ENCODE data around the gene TSBP1.
"Not testable (repeated sequence)": the region's sequence is repeated elsewhere in the genome, so short reads cannot be mapped to it uniquely, and the experiment has no call there.

The TSBP1 gene

GRCh38 chr6:32288426-32288825 lies 83.3 kb downstream of the TSBP1 start:
- DNase-seq (ENCODE audit: low read depth in 2 of 2), result no peak

- not testable (repeated sequence) for DNase-seq (ENCODE audit: low read depth in 2 of 2)
Measured at GRCh38 chr6:32273801-32274577, 97.7 kb downstream of the TSBP1 start.

GRCh38 chr6:32271429-32271828 lies 100.3 kb downstream of the TSBP1 start:
- DNase-seq (ENCODE audit: low read depth in 2 of 2), result no peak

- not testable (repeated sequence) for DNase-seq (ENCODE audit: low read depth in 2 of 2)
Measured at GRCh38 chr6:32268459-32268858, 103.2 kb downstream of the TSBP1 start.

GRCh38 chr6:32267035-32267434 lies 104.7 kb downstream of the TSBP1 start:
- DNase-seq (ENCODE audit: low read depth in 2 of 2), result no peak

DNA sequence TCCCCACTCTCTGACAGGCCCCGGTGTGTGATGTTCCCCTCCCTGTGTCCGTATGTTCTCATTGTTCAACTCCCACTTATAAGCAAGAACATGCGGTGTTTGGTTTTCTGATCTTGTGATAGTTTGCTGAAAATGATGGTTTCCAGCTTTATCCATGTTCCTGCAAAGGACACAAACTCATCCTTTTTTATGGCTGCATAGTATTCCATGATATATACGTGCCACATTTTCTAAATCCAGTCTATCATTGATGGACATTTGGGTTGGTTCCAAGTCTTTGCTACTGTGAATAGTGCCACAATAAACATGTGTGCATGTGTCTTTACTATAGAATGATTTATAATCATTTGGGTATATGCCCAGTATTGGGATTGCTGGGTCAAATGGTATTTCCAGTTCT lies 114.4 kb downstream of the TSBP1 start:
- not testable (repeated sequence) for DNase-seq (ENCODE audit: low read depth in 2 of 2)

DNA sequence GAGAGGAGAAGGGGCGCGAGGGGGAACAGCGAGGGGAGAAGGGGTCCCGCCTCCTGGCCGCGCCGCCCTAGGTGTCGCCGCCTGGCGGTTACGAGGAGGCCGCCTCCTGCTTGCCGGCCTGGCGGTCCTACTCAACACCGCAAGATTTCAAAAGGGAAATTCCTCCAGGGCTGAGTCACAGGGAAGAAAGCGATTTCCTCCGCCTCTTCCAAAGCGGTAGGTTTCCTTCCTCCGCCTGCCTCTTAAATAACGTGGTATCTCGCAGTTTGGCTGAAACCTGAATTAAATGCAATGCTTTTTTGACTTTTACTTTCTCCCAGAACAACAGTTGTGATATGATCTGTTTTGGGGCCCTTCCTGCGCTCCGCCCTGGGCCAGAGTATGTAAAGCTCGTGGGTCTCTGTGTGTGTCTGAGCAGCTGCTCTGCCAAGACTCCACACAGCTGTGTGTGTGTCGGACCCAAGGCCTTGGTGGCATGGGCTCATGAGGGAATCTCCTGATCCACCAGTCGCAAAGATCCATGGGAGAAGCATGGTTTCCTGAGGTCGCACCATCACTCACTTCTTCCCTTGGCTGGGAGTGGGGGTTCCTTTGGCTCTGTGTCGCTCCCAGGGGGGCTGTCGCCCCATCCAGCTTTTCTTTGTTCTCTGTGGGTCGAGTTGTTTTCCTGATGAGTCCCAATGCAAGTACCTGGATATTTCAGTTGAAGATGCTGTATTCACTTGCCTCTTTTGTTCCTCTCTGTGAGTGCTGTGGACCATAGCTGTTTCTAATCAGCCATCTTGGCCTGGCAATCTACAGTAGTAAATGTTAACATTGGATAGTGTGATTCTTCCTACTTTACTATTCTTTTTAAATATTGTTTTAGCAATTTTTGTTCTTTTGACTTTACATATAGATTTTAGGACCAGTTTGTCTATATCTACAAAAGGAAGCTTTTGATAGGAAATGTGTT lies 116.2 kb downstream of the TSBP1 start:
- DNase-seq (ENCODE audit: low read depth in 2 of 2), result peak; percentile 52 to 67

DNA sequence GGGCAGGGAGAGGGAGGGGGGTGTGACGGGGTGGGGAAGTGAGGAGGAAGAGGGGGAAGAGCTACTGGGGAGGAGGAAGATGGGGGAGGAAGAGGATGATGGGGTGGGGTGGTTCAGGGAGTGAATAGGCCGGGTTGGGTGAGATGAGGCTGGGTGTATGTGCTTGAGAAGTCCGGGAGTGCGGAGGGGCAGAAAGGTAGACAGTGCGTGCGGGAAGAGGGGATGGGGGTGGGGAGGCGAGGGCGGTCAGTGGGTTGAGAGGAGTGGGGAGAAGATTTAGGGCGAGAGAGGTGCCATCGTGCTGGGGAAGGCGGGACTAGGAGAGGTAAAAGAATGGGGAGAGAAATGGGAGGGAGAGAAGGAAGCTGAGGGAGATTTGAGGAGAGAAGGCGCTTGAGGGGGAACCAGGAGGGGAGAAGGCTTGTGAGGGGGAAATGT lies 116.9 kb downstream of the TSBP1 start:
- no peak for DNase-seq (ENCODE audit: low read depth in 2 of 2)

- DNase-seq (ENCODE audit: low read depth in 2 of 2), result no peak
Measured at GRCh38 chr6:32252331-32253009, 119.2 kb downstream of the TSBP1 start.

DNA sequence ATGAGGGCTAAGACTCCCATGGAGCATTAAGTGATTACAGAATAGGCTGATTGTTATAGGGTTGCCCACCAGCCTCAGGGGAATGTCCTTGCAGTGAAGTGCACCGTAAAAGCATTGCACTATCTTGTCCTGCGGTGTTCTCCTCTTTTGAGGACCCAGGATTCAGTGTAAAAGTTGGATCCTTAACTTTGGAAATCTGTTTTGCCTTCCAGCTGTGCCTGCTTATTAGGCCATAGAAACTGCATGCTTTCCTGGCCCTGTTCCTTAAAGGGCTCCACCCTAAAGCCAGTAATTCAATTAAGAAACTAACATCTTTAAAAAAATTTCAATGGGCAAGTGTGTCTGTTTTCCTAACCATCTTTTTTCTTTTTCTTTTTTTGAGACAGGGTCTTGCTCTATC lies 122.4 kb downstream of the TSBP1 start:
- no peak for DNase-seq (ENCODE audit: low read depth in 2 of 2)

DNA sequence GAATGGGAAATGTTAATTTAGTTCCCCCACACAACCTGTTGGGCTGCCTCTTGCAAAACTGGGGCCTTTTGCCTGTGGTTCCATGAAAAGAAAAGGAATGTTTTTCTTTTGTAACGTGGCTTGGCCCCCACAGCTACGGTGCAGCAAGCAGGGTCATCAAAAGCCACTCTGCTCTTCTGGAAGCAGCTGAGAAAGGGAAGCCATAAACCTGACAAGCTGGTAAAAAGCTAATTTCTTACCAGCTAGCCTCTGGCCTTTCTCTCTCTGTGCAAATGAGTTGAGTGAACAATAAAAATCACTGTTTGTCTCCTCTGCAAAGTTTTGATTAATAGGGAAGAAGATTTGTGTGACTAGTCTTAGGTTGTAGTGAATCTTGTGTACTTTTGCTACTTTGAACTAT lies 124.3 kb downstream of the TSBP1 start:
- no peak for DNase-seq (ENCODE audit: low read depth in 2 of 2)

DNA sequence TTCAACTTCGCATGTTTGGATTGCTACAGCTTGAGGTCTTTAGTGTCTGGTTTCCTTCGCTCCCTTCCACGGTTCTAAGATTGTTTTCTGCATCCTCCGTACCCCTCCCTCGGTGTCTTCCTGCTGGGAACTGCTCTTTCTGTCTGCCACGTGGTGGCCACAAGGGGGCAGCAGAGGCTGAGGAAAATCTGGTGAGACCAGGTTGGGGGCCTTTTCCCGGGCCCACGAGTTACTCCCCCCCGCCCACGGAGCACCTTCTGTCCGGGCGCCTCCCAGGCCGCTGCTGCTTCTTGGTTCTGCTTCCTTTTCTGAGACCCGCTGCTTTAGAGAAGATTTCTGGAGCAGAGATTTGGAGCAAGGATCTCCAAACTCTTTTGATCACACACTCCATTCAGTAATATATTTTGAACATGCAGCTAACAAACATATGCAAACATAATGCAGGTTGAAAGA lies 126.7 kb downstream of the TSBP1 start:
- DNase-seq (ENCODE audit: low read depth in 2 of 2), result peak; percentile 34 to 52

- DNase-seq (ENCODE audit: low read depth in 2 of 2), result no peak
Measured at GRCh38 chr6:32244270-32244669, 127.4 kb downstream of the TSBP1 start.

Measured in stimulated activated CD4-positive, alpha-beta T cell treated with anti-CD3 and anti-CD28 coated beads, Interleukin-15, amount 100 ng/mL, for 48 hours (primary cell).